Astrocyte (in vitro differentiated cells and primary cell): ENCODE measurements around the gene ALDH6A1. TPM values are rescaled to one million over a fixed set of nuclear protein-coding genes. Genes with fewer than 3 reads are reported as not detected.

Source experiments
- DNase-seq: peaks from one replicate; pipeline ENCODE4 v3.0.0-alpha.2; 2010; ENCODE audit warnings: low read depth
- FAIRE-seq: peaks from 2 replicates; lab custom pipeline; 2011; peaks lifted over from hg19 to GRCh38; lab: Jason Lieb, UNC
- H2AFZ ChIP-seq: 2 replicates; pipeline ENCODE4 v1.6.0; 2012; ENCODE audit warnings: low read depth, low read length, inconsistent platforms
- H3K27ac ChIP-seq: 2 replicates; pipeline ENCODE4 v1.5.1; 2011; ENCODE audit warnings: low read depth, low read length, inconsistent platforms
- H3K27me3 ChIP-seq: 2 replicates; pipeline ENCODE4 v1.6.0; 2011; ENCODE audit warnings: low read length, inconsistent platforms; ENCODE audit not compliant: insufficient read depth
- H3K36me3 ChIP-seq: 2 replicates; pipeline ENCODE4 v1.5.1; 2011; ENCODE audit warnings: low read length, inconsistent platforms; ENCODE audit not compliant: insufficient read depth
- H3K4me1 ChIP-seq: 2 replicates; pipeline ENCODE4 v1.5.1; 2011; ENCODE audit warnings: low read length, inconsistent platforms; ENCODE audit not compliant: insufficient read depth
- H3K4me2 ChIP-seq: 2 replicates; pipeline ENCODE4 v1.6.0; 2012; ENCODE audit warnings: low read length, inconsistent platforms
- H3K4me3 ChIP-seq: 2 replicates; pipeline ENCODE4 v1.5.1; 2011; ENCODE audit warnings: low read depth, mild to moderate bottlenecking, low read length, inconsistent platforms; ENCODE audit not compliant: insufficient read depth
- H3K79me2 ChIP-seq: 2 replicates; pipeline ENCODE4 v1.6.0; 2012; ENCODE audit warnings: mild to moderate bottlenecking, low read length, inconsistent platforms; ENCODE audit not compliant: insufficient read depth
- H3K9ac ChIP-seq: 2 replicates; pipeline ENCODE4 v1.6.0; 2012; ENCODE audit warnings: mild to moderate bottlenecking, low read length, inconsistent platforms
- H3K9me3 ChIP-seq: 2 replicates; pipeline ENCODE4 v1.5.1; 2012; ENCODE audit warnings: low read depth, mild to moderate bottlenecking, low read length, inconsistent platforms; ENCODE audit not compliant: insufficient read depth
- H4K20me1 ChIP-seq: 2 replicates; pipeline ENCODE4 v1.6.0; 2012; ENCODE audit warnings: low read length, inconsistent platforms; ENCODE audit not compliant: insufficient read depth
- H3K27ac Mint-ChIP-seq: one replicate; pipeline ENCODE4 v1.8.0; 2021; ENCODE audit warnings: mild to moderate bottlenecking, mixed read lengths; ENCODE audit not compliant: unreplicated experiment
- H3K27me3 Mint-ChIP-seq: one replicate; pipeline ENCODE4 v1.8.0; 2021; ENCODE audit warnings: low read depth, mixed read lengths; ENCODE audit not compliant: unreplicated experiment
- H3K36me3 Mint-ChIP-seq: one replicate; pipeline ENCODE4 v1.8.0; 2021; ENCODE audit warnings: low read depth, mixed read lengths; ENCODE audit not compliant: unreplicated experiment
- H3K4me1 Mint-ChIP-seq: one replicate; pipeline ENCODE4 v1.8.0; 2021; ENCODE audit warnings: low read depth, mixed read lengths; ENCODE audit not compliant: unreplicated experiment
- H3K4me3 Mint-ChIP-seq: one replicate; pipeline ENCODE4 v1.8.0; 2021; ENCODE audit warnings: mild to moderate bottlenecking, moderate library complexity, mixed read lengths; ENCODE audit not compliant: unreplicated experiment
- H3K9me3 Mint-ChIP-seq: one replicate; pipeline ENCODE4 v1.8.0; 2021; ENCODE audit warnings: mild to moderate bottlenecking, mixed read lengths; ENCODE audit not compliant: unreplicated experiment
- EZH2 ChIP-seq: IDR thresholded peaks from 2 replicates; pipeline ENCODE4 v1.6.1; 2012; ENCODE audit warnings: mild to moderate bottlenecking, low read length, inconsistent platforms; ENCODE audit not compliant: insufficient read depth
- total RNA-seq: library from RNA; stranded (reverse); gene quantifications from 2 replicates; pipeline ENCODE4 v1.2.1, GENCODE V29; 2021
- TF ChIP-seq, protein P1 (sequence below): IDR thresholded peaks from 2 replicates; pipeline ENCODE4 v1.5.1; 2011; ENCODE audit warnings: low read depth, mild to moderate bottlenecking, inconsistent platforms, low read length, moderate library complexity; ENCODE audit not compliant: insufficient read depth

ALDH6A1 gene
- total RNA-seq, 1 donor from 2014 or later, result 12.0 TPM

DNA sequence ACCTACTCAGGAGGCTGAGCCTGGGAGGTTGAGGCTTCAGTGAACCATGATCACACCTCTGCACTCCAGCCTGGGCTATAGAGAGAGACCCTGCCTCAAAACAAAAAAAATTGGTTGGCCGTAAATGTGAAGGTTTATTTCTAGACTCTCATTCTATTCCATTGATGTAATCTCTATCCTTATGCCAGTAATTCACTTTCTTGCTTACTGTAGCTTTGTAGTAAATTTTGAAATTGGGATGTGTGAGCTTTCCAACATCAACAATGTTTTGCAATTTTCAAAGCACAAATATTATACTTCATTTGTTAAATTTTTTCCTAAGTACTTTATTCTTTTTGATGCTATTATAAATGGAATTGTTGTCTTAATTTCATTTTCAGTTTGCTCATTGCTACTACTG lies 25.1 kb upstream of the ALDH6A1 start:
- no peak overlapping the region for H3K27ac Mint-ChIP-seq
- no peaks in the 10 kb centered on the region for H3K27me3 Mint-ChIP-seq
- H3K27me3 ChIP-seq, result no peaks in the 10 kb centered on the region
- TF ChIP-seq, protein P1, sequence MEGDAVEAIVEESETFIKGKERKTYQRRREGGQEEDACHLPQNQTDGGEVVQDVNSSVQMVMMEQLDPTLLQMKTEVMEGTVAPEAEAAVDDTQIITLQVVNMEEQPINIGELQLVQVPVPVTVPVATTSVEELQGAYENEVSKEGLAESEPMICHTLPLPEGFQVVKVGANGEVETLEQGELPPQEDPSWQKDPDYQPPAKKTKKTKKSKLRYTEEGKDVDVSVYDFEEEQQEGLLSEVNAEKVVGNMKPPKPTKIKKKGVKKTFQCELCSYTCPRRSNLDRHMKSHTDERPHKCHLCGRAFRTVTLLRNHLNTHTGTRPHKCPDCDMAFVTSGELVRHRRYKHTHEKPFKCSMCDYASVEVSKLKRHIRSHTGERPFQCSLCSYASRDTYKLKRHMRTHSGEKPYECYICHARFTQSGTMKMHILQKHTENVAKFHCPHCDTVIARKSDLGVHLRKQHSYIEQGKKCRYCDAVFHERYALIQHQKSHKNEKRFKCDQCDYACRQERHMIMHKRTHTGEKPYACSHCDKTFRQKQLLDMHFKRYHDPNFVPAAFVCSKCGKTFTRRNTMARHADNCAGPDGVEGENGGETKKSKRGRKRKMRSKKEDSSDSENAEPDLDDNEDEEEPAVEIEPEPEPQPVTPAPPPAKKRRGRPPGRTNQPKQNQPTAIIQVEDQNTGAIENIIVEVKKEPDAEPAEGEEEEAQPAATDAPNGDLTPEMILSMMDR, result no peak
- no peak for TF ChIP-seq EZH2
- H3K4me1 Mint-ChIP-seq, result no peaks in the 10 kb centered on the region
- H2AFZ ChIP-seq, result no peak overlapping the region
- H3K79me2 ChIP-seq, result no peaks in the 10 kb centered on the region
- DNase-seq, result no peak
- H3K4me3 Mint-ChIP-seq, result no peak overlapping the region
- H3K9me3 Mint-ChIP-seq, result no peaks in the 10 kb centered on the region
- H3K9me3 ChIP-seq, result no peaks in the 10 kb centered on the region
- H3K36me3 ChIP-seq, result no peaks in the 10 kb centered on the region
- H4K20me1 ChIP-seq, result peaks cover 4% of the 10 kb centered on the region
- H3K4me2 ChIP-seq, result no peak overlapping the region
- H3K36me3 Mint-ChIP-seq, result peaks cover 2% of the 10 kb centered on the region
- no peaks in the 10 kb centered on the region for H3K4me1 ChIP-seq
- FAIRE-seq, result no peak
- H3K9ac ChIP-seq, result no peak overlapping the region
- no peak overlapping the region for H3K27ac ChIP-seq
- H3K4me3 ChIP-seq, result no peak overlapping the region

DNA sequence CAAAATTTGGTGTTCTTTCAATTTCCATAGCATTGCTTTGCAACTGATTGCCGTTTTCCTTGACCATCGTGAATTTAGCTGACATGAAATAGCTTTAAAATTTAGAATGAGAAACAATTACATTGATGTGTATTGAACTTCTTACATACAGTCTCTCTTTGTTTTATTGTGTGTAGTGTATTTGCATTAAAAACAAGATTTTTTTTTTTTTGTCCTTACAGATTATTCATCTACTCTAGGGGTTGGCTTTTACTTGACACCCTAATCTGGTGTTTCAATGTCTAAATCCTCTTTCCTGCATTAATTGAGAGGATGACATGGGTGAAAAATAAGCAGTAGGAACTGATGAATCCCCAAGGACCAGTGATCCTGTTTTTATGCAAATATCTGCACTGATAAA lies 21.1 kb upstream of the ALDH6A1 start:
- H3K4me3 ChIP-seq, result no peak overlapping the region
- Mint-ChIP-seq H3K4me3 (no peak overlapping the region), H3K4me1 (no peaks in the 10 kb centered on the region), H3K27ac (no peak overlapping the region), H3K36me3 (peaks cover 2% of the 10 kb centered on the region), H3K9me3 (no peaks in the 10 kb centered on the region), H3K27me3 (no peaks in the 10 kb centered on the region)
- no peaks in the 10 kb centered on the region for H3K27me3 ChIP-seq
- no peak overlapping the region for H3K4me2 ChIP-seq
- no peak overlapping the region for H3K9ac ChIP-seq
- no peak overlapping the region for H3K27ac ChIP-seq
- no peak overlapping the region for H2AFZ ChIP-seq
- FAIRE-seq (no peak), DNase-seq (no peak)
- no peaks in the 10 kb centered on the region for H3K9me3 ChIP-seq
- H3K36me3 ChIP-seq, result peaks cover 4% of the 10 kb centered on the region
- H3K79me2 ChIP-seq, result no peaks in the 10 kb centered on the region
- H4K20me1 ChIP-seq, result no peaks in the 10 kb centered on the region
- no peak for TF ChIP-seq EZH2
- TF ChIP-seq, protein P1, result no peak
- H3K4me1 ChIP-seq, result no peaks in the 10 kb centered on the region

DNA sequence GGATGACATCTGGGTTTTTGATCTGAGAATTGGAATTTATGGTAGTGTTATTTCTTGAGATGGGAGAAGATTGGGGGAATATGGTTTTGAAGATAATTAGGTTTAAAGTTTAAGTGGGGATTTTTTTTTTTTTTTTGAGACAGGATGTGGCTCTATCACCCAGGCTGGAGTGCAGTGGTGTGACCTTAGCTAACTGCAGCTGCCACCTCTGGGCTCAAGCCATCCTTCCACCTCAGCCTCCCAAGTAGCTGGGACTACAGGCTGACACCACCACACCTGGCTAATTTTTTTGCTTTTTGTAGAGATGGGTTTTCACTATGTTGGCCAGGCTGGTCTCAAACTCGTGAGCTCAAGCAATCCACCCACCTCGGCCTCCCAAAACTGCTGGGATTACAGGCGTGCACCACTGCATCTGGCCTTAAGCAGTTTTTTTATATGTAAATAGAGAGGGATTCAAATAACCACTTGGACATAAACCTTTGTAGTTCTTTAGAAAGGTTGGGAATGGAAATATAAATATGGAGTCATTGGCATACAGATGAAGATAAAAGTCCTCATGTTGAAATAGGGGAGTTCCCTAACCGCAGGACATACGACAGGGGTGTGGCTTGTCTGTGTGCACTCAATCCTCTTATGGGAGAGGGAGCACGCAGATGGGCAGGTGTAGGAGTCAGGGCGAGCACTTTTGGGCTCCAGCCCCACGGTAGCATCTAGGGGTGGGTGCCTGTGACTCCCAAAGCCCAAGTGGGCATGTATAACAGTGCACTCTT lies 5.2 kb upstream of the ALDH6A1 start:
- H3K4me3 Mint-ChIP-seq, result no peak overlapping the region
- no peak for FAIRE-seq
- Histone ChIP-seq H3K4me3 (no peak overlapping the region), H4K20me1 (no peaks in the 10 kb centered on the region), H3K79me2 (peaks cover 19% of the 10 kb centered on the region), H3K27ac (no peak overlapping the region), H3K9ac (no peak overlapping the region), H3K9me3 (no peaks in the 10 kb centered on the region), H3K36me3 (no peaks in the 10 kb centered on the region), H3K4me2 (no peak overlapping the region), H3K27me3 (no peaks in the 10 kb centered on the region), H2AFZ (no peak overlapping the region), H3K4me1 (no peaks in the 10 kb centered on the region)
- no peaks in the 10 kb centered on the region for H3K27me3 Mint-ChIP-seq
- no peaks in the 10 kb centered on the region for H3K9me3 Mint-ChIP-seq
- TF ChIP-seq EZH2, result no peak
- TF ChIP-seq, protein P1, result no peak
- peaks cover 2% of the 10 kb centered on the region for H3K36me3 Mint-ChIP-seq
- peaks cover 2% of the 10 kb centered on the region for H3K4me1 Mint-ChIP-seq
- DNase-seq, result no peak
- no peak overlapping the region for H3K27ac Mint-ChIP-seq
